Left renal pelvis (tissue), 4 donors: ENCODE results near the gene APAF1. TPM values are rescaled to one million over a fixed set of nuclear protein-coding genes. Genes with fewer than 3 reads are reported as not detected.
"Not testable (repeated sequence)": the region's sequence is repeated elsewhere in the genome, so short reads cannot be mapped to it uniquely, and the experiment has no call there.

Source experiments
- DNase-seq, 4 donors: peaks; one replicate each; pipeline ENCODE4 v3.0.0-alpha.2; 2013; ENCODE audit warnings: low read depth in 4 of 4, low spot score in 3 of 4
- polyA plus RNA-seq, 4 donors: library from polyadenylated mRNA; unstranded; fragments of 120-200 nt; gene quantifications; one replicate each; pipeline ENCODE4 v1.2.1, GENCODE V29; 2013; ENCODE audit not compliant: insufficient read length in 4 of 4

APAF1 gene
- polyA plus RNA-seq: 10 to 100 TPM; 31.5 to 47.0 (median 38.6) TPM

- peak; percentile 91 to 96 (median 94) for DNase-seq
These were observed at the start of gene APAF1, which contains the start of gene IKBIP for GRCh38 chr12:98644712-98645571. TSS of gene APAF1 (plus strand) at chr12:98645290. CDS start at chr12:98648360, 3,070 bp downstream. TSS of gene IKBIP (minus strand) at chr12:98644788. CDS start at chr12:98644701, 87 bp downstream.

- not testable (repeated sequence) for DNase-seq
These were observed 47.8 kb upstream of the APAF1 start for GRCh38 chr12:98597313-98597712.

GRCh38 chr12:98601924-98602323 is 43.2 kb upstream of the APAF1 start:
- DNase-seq: no peak

- DNase-seq: no peak
These were observed 38.6 kb upstream of the APAF1 start for GRCh38 chr12:98606359-98606988.

GRCh38 chr12:98610596-98610995 is 34.5 kb upstream of the APAF1 start:
- no peak for DNase-seq

GRCh38 chr12:98612696-98613334 is 32.3 kb upstream of the APAF1 start:
- DNase-seq: no peak

- no peak for DNase-seq
These were observed 26.1 kb upstream of the APAF1 start for GRCh38 chr12:98618952-98619351.

- peak in 1 of 4 donors; percentile 12 for DNase-seq
These were observed 9.3 kb upstream of the APAF1 start for GRCh38 chr12:98635657-98636323.

- DNase-seq: no peak
These were observed 8.0 kb upstream of the APAF1 start for GRCh38 chr12:98637068-98637467.

GRCh38 chr12:98638009-98638408 is 7.1 kb upstream of the APAF1 start:
- DNase-seq: no peak

GRCh38 chr12:98639491-98639890 is 5.6 kb upstream of the APAF1 start:
- no peak for DNase-seq

- DNase-seq: not testable (repeated sequence)
These were observed 2.3 kb upstream of the APAF1 start for GRCh38 chr12:98642801-98643200.

GRCh38 chr12:98644433-98644711 is 718 bp upstream of the APAF1 start:
- no peak for DNase-seq

- peak in 1 of 4 donors; percentile 22 for DNase-seq
These were observed 530 bp downstream of the APAF1 start for GRCh38 chr12:98645572-98646067.

- peak in 1 of 4 donors; percentile 17 for DNase-seq
These were observed 1.4 kb downstream of the APAF1 start for GRCh38 chr12:98646294-98647090.

- DNase-seq: no peak
These were observed 6.2 kb downstream of the APAF1 start for GRCh38 chr12:98651328-98651727.

- peak in 1 of 4 donors; percentile 27 for DNase-seq
These were observed 8.9 kb downstream of the APAF1 start for GRCh38 chr12:98653866-98654493.

- DNase-seq: no peak
These were observed 11.4 kb downstream of the APAF1 start for GRCh38 chr12:98656289-98657101.

- no peak for DNase-seq
These were observed 15.4 kb downstream of the APAF1 start for GRCh38 chr12:98660521-98660920.
